Vagina (tissue), 2 donors: ENCODE measurements around the gene FCER2.

Experiments used
- CTCF ChIP-seq, 3 experiments: fragments of 450-650 bp in 2 of 3; fragments of 200-600 bp in 1 of 3; sonication (generic) in 1 of 3; IDR thresholded peaks; one replicate each; pipeline ENCODE4 v1.5.1; 2017 to 2019; ENCODE audit warnings: antibody characterized with exemption in 3 of 3, mild to moderate bottlenecking in 2 of 3, moderate library complexity in 2 of 3
- POLR2A ChIP-seq, 2 donors: fragments of 450-650 bp; IDR thresholded peaks; one replicate each; pipeline ENCODE4 v1.6.1; 2017; ENCODE audit warnings: antibody characterized with exemption in 2 of 2, mild to moderate bottlenecking in 2 of 2, moderate library complexity in 2 of 2
- POLR2AphosphoS5 ChIP-seq, 2 donors: sonication (generic); formaldehyde crosslinking; IDR thresholded peaks; one replicate each; pipeline ENCODE4 v1.9.0; 2017; ENCODE audit warnings: antibody characterized with exemption in 2 of 2, mild to moderate bottlenecking in 2 of 2, low read depth in 1 of 2; ENCODE audit not compliant: insufficient read depth in 1 of 2

DNA sequence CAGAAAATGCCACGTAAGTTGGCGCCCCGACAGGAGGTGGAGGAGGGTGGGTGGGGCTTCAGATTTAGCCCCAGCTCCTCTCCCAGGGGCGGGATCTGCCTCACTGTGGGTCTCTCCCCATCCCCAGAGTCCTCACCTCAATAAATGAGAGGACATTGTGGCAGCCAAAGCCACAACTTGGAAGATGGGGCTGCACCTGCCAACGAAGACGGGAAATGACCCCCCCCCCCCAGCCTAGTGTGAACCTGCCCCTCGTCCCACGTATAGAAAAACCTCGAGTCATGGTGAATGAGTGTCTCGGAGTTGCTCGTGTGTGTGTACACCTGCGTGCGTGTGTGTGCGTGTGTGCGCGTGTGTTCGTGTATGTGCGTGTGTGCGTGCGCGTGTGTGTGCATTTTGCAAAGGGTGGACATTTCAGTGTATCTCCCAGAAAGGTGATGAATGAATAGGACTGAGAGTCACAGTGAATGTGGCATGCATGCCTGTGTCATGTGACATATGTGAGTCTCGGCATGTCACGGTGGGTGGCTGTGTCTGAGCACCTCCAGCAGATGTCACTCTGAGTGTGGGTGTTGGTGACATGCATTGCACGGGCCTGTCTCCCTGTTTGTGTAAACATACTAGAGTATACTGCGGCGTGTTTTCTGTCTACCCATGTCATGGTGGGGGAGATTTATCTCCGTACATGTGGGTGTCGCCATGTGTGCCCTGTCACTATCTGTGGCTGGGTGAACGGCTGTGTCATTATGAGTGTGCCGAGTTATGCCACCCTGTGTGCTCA is 22.8 kb downstream of the FCER2 start:
- TF ChIP-seq POLR2A (IDR thresholded peaks at IDR 0.05) (no peak), CTCF (IDR thresholded peaks at IDR 0.05) (no peak), POLR2AphosphoS5 (IDR thresholded peaks at IDR 0.05; ENCODE audit: insufficient read depth in 1 of 2, low read depth in 1 of 2) (no peak)
